HG03135 (cell line): ENCODE results near the gene DMWD.

Experiments used
- ATAC-seq: cut with Tn5 transposase; IDR thresholded peaks from one replicate; pipeline ENCODE4 v1.9.1; 2021; ENCODE audit warnings: mild to moderate bottlenecking, moderate library complexity; ENCODE audit not compliant: unreplicated experiment

DMWD gene, protein sequence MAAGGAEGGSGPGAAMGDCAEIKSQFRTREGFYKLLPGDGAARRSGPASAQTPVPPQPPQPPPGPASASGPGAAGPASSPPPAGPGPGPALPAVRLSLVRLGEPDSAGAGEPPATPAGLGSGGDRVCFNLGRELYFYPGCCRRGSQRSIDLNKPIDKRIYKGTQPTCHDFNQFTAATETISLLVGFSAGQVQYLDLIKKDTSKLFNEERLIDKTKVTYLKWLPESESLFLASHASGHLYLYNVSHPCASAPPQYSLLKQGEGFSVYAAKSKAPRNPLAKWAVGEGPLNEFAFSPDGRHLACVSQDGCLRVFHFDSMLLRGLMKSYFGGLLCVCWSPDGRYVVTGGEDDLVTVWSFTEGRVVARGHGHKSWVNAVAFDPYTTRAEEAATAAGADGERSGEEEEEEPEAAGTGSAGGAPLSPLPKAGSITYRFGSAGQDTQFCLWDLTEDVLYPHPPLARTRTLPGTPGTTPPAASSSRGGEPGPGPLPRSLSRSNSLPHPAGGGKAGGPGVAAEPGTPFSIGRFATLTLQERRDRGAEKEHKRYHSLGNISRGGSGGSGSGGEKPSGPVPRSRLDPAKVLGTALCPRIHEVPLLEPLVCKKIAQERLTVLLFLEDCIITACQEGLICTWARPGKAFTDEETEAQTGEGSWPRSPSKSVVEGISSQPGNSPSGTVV

DNA sequence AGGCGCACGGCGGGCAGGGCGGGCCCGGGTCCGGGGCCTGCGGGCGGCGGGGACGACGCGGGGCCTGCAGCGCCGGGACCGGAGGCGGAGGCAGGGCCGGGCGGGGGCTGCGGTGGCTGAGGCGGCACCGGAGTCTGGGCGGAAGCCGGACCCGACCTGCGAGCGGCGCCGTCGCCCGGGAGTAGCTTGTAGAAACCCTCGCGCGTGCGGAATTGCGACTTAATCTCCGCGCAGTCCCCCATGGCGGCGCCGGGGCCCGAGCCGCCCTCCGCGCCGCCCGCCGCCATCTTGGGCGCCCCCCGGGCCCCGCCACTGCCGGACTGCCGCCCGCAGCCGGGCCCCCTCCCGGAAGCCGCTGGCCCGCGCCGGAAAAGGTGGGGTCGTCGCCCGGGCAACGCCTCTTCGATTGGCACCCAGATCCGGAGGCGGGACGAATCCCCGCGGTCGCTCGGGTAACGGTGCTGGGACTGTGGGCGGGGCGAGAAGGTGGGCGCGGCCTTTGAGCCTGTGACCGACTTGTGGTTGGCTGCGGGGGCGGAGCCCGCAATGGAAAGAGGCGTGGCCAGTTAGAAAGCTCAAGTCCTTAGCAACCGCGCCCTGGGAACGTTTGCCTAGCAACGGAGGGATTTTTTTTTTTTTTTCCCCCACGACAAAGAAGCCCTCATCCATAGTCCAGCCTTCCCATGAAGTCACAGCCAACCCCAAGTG, at the start of gene DMWD:
Gene DMWD (minus strand): TSS at position 376 of the 708 bp plus-strand sequence. CDS start 89 bp downstream, at position 287.
- ATAC-seq: peak; percentile 91

DNA sequence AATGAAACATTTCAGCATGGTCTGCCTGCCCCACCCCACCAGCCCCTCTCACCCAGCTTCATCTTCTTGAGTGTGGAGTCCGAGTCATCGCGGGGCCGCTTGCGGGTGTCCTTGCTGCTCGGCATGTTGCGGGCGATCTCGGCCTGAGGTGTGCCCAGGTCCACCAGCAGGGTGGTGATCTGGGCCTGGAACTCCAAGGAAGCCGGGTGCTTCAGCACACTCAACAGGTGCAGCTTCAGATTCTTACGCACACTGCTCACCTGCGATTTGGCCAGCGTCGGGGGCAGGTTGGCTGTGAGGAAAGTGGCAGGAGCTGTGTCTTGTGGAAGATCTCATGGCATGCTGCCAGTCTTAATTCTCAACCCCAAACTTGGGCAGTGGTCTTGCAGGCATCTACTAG, 49.6 kb upstream of the DMWD start:
- no peak for ATAC-seq

DNA sequence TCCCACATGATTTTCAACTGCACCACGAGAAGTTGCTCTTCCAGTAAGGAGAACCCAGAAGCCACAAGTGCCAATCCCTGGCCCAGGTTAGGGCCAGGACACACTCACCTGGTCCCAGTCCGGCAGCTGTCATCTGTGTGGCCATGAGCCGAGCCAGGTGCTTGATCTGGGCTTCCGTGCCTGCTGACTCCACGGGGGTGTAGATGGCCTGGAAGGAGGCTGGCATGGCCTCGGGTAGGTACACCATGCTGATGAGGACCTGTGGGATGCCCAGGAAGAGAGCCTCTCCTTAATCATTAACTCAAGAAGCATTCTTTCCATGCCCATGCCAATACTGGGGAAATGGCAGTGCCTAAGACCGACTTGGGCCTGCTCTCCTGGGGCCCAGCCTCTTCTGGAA, 42.3 kb upstream of the DMWD start:
- ATAC-seq: no peak

DNA sequence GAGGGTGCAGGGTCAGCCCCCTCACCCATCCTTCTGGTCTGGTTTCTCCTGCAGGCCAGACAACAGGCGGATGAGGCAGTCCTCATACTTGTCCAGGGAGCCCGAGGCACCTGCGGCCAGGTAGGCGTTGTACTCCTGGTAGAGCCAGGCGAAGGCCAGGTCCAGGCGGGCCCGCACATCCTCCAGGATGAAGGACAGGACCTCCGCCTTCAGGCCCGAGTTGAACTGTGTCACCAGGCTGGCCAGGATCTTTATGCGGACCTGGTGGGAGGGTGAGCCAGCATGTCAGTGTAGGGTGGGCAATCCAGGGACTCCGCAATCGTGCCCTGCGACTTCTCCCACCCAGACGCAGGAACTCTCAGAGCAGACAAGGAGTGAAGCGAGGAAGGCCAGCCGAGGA, 36.3 kb upstream of the DMWD start:
- ATAC-seq: no peak

DNA sequence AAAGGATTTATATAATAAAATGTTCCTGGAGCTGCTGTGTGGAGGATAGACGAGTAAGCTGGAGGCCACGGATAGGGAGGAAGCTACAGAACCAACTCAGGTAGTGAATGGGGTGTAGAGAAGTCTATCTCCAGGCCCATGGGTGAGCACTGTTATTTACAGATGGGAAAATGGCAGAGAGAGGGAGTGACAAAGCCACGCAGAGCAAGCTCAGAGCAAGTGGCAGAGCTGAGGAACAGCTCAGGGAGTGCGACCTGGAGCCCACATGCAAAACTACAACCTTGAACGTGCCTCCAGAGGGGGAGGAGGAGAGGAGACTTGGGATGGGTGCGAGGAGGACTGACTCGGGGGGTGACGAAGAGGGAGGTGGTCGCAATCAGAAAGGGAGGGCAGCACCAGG, 35.9 kb upstream of the DMWD start:
- ATAC-seq: no peak

DNA sequence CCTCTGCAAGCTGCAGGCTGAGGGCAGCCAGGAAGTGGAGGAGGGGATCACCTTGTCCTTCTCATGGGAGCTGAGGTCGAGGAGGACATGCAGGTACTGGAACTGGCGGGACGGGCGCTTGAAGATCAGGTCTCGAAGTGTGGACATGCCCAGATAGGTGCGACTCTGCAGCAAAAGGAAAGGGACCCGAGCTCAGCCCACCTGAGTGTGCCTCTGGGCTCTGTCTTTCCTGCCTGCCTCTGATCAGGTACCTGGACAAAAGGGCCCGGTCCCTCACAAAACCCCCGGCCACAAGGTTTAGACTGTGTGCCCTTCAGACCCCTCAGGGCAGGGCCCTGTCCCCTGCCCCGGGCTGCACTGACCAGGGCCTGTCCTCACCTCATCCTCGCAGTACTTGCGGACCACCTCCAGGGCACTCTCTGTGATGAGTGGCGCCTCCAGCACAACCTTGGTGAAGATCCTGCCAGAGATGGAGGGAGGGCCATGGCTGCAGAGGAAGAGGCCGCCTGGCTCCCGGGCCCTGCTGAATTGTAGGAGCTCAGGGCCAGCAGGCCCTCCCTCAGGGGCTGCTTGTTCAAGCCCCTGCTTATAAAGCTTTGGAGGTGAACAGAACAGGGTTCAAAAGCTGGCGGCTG, 34.9 kb upstream of the DMWD start:
- ATAC-seq: no peak

DNA sequence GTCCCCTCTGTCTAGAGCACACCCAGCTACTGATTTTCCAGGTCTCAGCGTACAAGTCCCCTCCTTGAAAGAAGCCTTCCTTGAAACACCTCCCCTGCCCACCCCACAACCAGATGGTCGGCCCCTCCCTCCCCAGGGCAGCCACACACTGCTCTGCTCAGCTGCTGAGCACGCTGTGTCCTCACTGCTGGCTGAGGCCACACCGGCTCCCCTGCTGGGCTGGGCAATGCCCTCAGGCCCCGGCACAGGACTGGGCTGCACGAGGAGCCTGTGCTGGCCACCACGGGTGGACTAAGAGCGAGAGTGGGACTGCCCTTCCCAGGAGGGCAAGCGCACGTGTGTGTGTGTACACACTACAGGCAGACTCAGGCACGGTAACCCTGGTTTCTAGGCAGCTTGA, 34.3 kb upstream of the DMWD start:
- no peak for ATAC-seq

DNA sequence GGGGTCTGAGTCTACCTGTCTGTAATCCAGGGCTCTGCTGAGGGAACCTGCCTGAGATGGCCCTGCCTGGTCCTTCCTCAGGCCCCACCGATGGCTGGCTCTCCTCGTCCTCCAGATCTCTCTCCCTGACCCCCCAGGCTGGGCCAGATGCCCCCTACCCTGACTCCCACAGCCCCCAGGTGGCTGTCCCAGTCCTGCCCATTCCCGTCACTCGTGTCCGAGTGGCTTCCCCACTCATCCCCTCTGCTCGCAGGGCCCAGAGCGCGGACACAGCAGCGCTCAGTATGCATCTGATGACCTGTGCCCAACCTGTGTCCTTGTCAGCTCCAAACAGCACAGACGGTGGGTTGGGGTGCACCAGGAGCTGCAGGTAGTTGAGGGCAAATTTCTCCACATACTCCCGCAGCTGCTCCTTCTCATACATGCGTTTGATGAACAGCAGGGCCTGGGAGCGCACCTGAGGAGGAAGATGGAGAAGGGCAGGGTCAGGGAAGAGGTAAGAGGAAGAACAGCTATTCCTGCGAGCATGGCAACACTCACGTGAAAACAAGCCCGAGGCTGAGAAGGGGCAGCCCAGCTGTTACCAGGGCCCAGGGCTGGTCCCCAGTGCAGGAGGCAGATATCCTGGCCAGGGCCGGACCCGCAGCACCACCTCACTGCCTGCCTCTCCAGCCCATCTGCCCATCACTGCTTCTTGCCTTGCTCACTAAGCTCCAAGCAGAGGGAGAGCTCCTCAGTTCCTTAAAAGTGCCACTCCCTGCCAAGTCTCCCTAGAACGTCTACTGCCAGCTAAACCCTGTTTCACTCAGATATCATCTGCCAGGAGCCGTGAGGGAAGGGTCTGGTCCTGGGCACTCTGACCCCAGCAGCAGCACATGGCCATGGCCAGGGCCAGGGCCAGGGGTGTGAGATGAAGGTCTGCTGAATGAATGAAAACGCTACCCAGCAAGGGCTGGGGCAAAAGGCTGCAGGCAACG, 33.6 kb upstream of the DMWD start:
- no peak for ATAC-seq

DNA sequence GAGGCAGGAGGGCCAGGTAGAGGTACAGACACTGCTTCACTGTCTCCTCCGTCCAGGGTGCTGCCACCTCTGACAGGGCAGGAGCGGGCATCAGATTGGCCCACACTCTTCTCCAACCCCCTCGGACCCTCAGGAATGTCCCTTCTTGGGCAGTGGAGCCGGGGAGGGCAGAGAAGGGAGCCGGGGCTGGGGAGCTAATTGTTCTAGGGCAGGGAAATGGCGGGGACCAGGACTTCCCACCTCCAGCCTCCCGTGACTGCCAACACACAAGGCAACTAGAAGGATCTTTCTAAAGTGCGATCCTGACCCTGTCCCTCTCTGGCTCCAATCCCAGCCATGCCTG, 32.6 kb upstream of the DMWD start:
- ATAC-seq: no peak

DNA sequence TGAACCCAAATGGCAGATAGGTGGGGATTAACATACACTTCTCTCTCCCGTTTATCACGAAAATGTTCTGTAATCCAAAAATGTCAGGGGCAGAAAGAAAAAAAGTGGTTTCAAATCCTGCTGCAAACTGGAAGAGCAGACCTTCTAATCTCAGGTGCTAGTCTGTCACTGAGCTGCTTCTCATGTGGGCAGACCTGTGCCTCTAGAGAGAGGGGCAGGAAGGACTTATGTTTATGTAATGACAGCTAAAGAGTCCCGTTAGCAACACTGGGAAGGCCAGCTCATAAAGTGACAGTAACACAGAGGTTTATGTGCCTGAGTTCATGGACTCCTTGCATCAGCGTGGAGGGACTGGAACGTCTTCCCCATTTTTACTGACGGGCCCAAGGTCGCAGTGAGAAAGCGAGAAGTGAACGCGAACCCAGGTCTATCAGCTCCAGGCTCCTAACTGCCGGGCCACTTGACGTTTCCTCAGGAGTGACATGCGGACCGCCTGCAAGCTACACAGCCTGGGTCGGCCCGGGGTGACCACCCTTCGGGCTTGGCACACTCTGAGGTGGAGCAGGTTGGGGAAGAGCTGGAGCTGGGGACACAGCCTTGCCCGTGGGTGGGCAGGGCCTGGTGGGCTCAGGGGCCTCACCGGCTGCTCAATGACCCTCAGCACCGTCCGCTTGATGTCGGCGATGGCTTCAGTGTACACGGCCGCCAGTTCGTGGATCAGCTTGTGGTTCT, 32.1 kb upstream of the DMWD start:
- ATAC-seq: no peak

DNA sequence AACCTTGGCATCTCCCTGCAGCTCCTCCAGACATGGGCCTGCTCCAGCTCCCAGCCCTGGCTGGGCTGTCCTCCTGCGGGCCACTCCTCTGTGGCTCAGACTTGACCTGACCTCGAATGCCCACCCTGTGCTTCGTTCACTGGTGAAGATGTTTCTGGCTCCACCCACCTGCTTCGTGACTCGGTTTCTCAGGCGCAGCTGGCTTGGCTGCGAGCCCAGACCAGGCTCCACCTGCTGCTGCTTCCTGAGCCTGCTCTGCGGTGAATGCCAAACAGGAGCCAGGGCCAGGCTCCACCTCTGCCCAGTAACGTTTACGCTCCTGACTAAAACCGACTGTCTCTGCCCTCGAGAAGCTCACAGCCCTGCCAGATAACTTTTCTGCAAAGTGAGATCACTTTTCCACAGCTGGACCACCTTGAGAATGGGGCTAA, 31.4 kb upstream of the DMWD start:
- no peak for ATAC-seq

DNA sequence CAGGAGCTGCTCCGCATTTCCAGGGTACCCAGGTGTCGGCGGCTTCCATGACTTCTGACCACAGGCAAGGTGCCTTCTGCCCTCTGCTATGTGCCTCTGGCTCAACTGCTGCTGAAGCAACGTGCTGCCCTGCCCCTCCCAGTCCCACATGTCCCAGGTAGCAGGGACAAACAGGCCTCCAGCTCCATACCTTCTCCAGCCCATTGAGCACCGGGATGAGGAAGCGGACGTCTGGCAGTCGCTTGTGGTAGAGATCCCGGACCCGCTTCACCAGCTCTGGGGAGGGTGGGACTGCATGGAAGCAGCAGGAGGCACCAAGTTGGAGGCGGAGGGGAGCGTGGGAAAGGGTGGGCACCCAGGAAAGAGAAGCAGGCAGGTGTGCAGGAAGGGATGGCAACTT, 30.5 kb upstream of the DMWD start:
- ATAC-seq: no peak

DNA sequence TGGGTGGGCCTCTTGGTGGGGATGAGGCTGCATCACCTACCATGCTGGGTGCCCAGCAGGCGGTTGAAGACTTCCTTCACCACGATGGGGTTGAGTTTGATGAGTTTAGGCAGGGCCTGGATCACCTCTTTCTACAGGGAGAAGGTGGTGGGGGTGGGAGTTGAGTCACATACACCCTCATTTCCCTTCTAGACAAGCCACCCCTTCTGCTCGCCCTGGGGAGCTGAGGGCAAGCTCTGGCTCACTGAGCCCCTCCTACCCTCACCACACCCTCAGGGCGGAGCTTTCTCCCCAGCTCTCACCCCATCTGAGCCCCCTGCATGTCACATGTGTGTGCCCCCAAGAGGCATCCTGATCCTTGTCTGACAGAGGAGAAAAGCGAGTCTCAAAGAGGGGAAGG, 30.1 kb upstream of the DMWD start:
- ATAC-seq: no peak

DNA sequence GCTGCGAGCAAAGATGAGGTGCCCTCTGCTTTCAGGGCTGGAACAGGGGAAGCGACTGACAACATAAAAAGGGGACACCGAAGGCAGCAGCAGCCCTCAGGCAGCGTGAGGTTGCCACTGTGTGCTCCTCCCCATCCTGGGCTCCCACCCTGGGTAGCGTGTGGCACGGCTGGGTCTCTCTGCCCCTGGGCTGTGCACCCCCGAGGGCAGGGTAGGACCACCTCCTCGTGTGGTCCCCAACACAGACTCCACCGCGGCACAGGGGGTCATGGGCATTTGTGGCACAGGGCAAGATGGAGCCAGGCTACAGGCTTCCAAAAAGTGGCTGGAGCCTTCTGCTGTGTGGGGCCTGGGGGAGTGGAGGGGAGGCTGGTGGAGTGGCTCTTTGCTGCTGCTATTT, 28.9 kb upstream of the DMWD start:
- no peak for ATAC-seq

DNA sequence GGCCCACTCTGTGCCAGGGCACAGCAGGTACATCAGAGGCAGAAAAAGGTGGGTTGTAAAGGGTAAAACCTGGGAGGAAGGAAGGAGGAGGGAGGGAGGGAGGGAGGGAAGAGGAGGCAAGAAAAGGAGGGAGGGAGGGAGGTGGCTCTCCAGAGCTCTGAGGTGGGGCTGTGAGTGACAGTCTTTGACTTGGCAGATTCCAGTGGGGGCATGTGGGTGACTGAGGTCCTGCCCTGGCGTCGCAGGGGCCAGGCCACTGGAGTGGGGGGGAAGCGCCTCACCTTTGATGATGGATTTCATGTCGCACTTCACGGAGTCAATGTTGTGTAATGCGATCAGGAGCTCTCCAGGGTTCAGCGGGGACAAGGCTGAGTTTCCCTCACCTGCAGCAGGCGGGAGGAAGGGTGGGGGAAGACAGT, 28.5 kb upstream of the DMWD start:
- no peak for ATAC-seq

DNA sequence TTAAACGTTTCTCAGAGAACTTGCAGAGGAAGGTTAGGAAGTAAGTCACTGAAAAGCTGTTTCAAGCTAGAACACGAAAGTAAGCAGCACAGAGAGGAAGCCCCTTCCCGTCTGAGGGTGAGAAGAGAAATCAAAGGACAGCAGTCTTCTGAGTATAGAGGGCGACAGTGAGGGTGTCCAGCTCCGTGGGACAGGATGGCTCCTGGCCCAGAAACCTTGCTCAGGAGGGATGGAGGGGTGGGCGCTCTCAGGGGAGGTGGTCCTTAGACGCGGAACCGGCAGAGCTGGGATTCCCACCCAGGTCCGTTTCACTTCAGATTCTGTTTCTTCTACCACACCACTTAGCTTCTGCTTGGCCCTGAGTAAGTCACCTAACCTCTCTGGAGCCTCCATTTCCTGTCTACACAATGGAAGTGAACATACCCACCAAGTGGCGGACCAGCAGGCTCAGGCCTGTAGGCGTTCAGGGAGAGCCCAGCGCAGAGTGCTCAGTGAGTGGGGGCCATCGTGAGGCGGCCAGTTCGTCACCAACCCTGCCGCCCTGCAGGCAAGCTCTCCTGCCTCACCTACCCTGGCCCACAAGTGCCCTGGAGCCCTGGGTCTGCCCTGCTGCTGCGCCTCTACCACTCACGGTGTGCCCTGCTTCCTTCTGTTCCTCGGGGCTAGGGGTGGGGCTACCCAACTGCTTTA, 27.9 kb upstream of the DMWD start:
- ATAC-seq: no peak

DNA sequence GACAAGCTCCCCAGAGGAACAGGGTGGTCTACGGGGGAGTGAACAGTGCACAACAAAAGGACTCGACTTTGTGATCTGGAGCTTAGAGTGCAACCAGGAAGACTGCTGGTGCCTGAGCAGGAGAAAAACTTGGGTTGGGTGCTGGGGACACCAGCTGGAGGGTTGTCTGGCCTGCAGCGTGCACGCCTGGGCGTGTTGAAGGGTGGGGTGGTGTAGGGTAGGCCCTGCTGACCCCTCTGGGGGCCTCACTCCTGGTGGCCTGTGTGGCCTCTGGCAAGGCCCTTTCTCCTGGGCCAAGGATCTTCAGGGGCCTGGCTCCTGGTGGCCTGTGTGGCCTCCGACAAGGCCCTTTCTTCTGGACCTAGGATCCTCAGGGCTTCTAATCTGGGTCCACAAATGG, 27.1 kb upstream of the DMWD start:
- ATAC-seq: no peak

DNA sequence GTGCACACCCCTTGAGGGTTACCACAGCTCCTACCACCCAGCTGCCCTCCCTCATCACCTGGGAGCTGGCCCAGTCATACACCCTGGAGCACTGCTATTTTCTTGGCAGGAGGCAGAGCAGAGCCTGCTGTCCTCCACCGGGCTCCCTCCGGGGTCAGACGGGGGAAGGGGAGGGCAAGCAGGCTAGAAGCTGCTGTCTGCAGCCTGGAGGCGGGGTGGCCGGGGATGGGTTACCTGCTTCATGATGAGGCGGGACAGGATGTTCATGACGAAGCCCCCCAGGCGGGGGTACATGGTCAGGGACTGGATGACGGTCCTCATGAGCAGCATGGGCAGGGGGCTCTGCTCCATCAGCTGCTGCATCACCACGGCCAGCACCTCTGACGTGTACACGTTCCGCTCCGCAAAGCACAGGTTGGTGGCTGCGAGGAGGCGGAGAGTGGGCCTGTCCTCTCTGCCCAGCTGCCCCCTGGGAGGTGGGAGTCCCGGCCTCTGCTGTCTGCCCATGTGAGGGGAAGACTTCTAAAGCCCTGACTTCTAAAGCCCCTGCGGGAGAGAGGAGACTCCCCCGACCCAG, 25.2 kb upstream of the DMWD start:
- no peak for ATAC-seq
